GM10266 (cell line): ENCODE measurements around the gene RBMS2.

Source experiments
- DNase-seq: peaks from one replicate; pipeline ENCODE4 v3.0.0; 2012; ENCODE audit errors: extremely low spot score
- TF ChIP-seq, protein P1 (sequence below): IDR thresholded peaks from 2 replicates; pipeline ENCODE4 v1.5.1; 2012; ENCODE audit warnings: mild to moderate bottlenecking, low read depth; ENCODE audit not compliant: control insufficient read depth, insufficient read depth; ENCODE audit errors: missing control alignments

The RBMS2 gene

DNA sequence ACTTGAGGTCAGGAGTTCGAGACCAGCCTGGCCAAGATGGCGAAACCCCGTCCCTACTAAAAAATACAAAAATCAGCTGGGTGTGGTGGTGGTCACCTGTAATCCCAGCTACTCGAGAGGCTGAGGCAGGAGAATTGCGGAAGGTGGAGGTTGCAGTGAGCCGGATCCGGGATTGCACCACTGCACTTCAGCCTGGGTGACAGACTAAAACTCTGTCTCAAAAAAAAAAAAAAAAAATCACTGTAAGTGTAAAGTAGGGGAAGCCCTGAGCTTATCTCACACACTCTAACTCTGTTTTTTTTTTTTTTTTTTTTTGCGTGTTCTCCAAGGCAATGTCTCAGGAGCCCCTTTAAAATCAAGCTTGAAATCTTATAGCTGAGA, 421 bp upstream of the RBMS2 start:
- DNase-seq, result no peak
- TF ChIP-seq, protein P1, sequence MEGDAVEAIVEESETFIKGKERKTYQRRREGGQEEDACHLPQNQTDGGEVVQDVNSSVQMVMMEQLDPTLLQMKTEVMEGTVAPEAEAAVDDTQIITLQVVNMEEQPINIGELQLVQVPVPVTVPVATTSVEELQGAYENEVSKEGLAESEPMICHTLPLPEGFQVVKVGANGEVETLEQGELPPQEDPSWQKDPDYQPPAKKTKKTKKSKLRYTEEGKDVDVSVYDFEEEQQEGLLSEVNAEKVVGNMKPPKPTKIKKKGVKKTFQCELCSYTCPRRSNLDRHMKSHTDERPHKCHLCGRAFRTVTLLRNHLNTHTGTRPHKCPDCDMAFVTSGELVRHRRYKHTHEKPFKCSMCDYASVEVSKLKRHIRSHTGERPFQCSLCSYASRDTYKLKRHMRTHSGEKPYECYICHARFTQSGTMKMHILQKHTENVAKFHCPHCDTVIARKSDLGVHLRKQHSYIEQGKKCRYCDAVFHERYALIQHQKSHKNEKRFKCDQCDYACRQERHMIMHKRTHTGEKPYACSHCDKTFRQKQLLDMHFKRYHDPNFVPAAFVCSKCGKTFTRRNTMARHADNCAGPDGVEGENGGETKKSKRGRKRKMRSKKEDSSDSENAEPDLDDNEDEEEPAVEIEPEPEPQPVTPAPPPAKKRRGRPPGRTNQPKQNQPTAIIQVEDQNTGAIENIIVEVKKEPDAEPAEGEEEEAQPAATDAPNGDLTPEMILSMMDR, result no peak

- TF ChIP-seq, protein P1, result no peak
- DNase-seq, result no peak
Observed at GRCh38 chr12:56522411-56523193, 982 bp downstream of the RBMS2 start.

DNA sequence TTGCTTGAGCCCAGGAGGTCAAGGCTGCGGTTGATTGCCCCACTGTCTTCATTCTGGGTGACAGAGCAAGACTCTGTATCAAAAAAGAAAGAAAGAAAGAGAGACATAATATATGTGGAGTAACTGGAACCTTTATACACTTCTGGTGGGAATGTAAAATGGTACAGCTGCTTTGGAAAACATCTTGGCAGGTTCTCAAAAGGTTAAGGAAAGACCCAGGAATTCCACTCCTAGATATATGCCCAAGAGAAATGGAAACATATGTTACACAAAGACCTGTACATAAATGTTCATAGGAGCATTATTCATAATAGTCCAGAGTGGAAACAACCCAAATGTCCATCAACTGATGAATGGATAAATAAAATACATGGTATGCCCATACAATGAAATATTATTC, 7.2 kb downstream of the RBMS2 start:
- TF ChIP-seq, protein P1, result no peak
- no peak for DNase-seq

DNA sequence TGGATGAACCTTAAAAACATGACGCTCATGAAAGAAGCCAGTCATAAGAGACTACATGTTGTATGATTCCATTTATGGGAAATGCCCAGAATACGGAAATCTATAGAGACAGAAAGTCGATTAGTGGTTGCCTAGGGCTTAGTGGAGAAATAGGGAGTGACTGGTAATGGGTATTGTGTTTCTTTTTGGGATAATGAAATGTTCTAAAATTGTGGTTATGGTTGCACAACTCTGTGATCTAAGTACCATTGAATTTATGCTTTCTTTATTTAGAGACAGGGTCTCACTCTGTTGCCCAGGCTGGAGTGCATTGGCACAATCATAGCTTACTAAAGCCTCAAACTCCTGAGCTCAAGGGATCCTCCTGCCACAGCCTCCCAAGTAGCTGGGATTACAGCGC, 8.0 kb downstream of the RBMS2 start:
- TF ChIP-seq, protein P1, result no peak

DNA sequence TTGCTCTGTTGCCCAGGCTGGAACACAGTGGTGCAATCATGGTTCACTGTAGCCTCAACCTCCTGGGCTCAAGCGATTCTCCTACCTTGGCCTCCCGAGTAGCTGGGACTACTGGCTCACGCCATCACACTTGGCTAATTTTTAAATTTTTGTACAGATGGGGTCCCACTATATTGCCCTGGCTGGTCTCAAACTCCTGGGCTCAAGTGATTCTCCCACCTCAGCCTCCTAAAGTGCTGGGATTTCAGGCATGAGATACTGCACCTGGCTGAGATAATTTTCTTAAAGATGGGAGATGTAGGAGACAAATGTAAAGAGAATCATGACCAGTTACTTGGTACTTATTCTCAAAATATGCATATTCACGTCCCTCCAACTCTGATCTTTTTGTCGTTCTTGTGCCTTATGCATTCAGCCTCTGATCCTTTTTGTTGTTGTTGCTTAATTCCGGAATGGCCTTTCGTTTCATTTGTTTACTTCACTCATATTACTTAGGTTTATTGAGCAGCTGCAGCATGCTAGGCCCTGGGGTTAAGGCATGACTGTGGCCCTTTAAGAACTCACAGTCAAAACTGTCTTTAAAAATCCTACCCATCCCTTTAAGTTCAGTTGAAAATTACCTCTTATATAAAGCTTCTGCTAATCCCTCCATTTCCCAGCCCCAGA, 8.9 kb downstream of the RBMS2 start:
- no peak for DNase-seq
- TF ChIP-seq, protein P1, result no peak

More for the DNA sequence above, 8.0 kb downstream of the RBMS2 start:
- no peak for DNase-seq

GRCh38 chr12:56537546-56537945, 15.9 kb downstream of the RBMS2 start:
- no peak for DNase-seq
- TF ChIP-seq, protein P1, result no peak

- TF ChIP-seq, protein P1, result no peak
- DNase-seq, result no peak
Observed at GRCh38 chr12:56541631-56542030, 20.0 kb downstream of the RBMS2 start.
